Panc1 (cell line): ENCODE data around the gene C12orf43.

Experiments
- CTCF ChIP-seq: fragments of 450-650 bp; IDR thresholded peaks from 2 replicates; pipeline ENCODE4 v1.5.1; 2017; ENCODE audit warnings: mild to moderate bottlenecking
- POLR2AphosphoS5 ChIP-seq: IDR thresholded peaks from 2 replicates; pipeline ENCODE4 v1.6.1; 2012; ENCODE audit warnings: mild to moderate bottlenecking, low read depth, low read length, moderate library complexity
- REST ChIP-seq, 2 experiments: IDR thresholded peaks; 2 replicates each; pipeline ENCODE4 v1.6.1; 2011 to 2012; ENCODE audit warnings: low read depth in 2 of 2, control low read depth in 1 of 2, low read length in 1 of 2, mild to moderate bottlenecking in 1 of 2, moderate library complexity in 1 of 2; ENCODE audit not compliant: insufficient read depth in 1 of 2
- SIN3A ChIP-seq: IDR thresholded peaks from 2 replicates; pipeline ENCODE4 v1.6.1; 2012; ENCODE audit warnings: low read depth, mild to moderate bottlenecking, low read length, moderate library complexity, borderline replicate concordance; ENCODE audit not compliant: insufficient read depth
- TCF7L2 ChIP-seq: IDR thresholded peaks from 2 replicates; pipeline ENCODE4 v1.6.1; 2011; ENCODE audit warnings: mild to moderate bottlenecking, low read depth, low read length, inconsistent platforms

GRCh38 chr12:121000530-121000929 lies 15.8 kb downstream of the C12orf43 start:
- TF ChIP-seq CTCF (no peak), TCF7L2 (no peak), SIN3A (no peak), POLR2AphosphoS5 (no peak), REST (IDR thresholded peaks at IDR 0.05; ENCODE audit: insufficient read depth in 1 of 2, low read depth in 2 of 2, low read length in 1 of 2) (no peak)
